ENCODE measurements around the gene SH2D5.
"Not testable (repeated sequence)": the region's sequence is repeated elsewhere in the genome, so short reads cannot be mapped to it uniquely, and the experiment has no call there.

SH2D5 gene

DNA sequence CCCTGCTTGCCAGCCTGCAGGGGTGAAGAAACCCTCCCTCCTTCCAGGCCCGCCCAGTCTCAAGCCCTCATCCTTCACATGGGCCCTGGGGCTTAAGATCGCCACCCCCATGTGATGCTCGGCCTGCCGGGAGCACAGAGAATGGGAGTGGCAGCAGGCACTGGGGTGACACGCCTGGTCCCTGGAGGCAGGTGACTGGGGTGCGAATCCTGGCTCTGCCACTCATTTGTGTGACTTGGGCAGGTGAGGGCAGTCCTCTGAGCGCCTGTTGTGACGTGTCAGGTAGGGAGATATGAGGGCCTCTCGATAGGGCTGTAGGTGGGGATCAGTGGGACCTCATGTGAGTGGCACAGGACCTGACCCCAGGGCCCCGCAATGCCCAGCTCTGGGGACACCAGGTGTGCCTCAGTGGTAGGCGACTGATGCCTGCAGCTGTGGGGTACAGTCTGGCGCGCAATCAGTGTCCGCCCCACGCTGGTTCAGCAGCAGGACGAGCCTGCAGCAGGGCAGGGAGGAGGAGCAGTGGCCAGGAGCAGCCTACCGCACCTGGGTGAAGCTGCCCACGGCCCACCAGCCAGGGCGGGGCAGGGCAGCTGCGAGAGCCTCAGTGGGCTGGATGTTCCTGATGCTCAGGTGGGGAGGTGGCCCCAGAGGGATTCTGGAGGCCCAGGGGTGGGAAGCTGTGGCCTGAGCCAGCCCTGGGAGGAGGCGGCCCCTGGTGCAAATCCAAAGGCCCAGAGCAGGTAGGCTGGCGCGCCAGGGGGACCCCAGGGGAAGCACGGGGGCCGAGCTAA, 6.2 kb downstream of the SH2D5 start:
- DNase-seq (ENCODE audit: low spot score in 2 of 2) (no peak), ATAC-seq (replicated peaks; ENCODE audit: extremely low read depth, poor library complexity, severe bottlenecking) (no peak)
- Mint-ChIP-seq H3K36me3 (ENCODE audit: insufficient read depth) (peaks cover 2% of the 10 kb centered on the region), H3K27ac (ENCODE audit: low read depth) (no peak overlapping the region), H3K4me3 (no peak overlapping the region), H3K4me1 (peaks cover 18% of the 10 kb centered on the region), H3K9me3 (no peaks in the 10 kb centered on the region), H3K27me3 (peaks cover 37% of the 10 kb centered on the region)

DNA sequence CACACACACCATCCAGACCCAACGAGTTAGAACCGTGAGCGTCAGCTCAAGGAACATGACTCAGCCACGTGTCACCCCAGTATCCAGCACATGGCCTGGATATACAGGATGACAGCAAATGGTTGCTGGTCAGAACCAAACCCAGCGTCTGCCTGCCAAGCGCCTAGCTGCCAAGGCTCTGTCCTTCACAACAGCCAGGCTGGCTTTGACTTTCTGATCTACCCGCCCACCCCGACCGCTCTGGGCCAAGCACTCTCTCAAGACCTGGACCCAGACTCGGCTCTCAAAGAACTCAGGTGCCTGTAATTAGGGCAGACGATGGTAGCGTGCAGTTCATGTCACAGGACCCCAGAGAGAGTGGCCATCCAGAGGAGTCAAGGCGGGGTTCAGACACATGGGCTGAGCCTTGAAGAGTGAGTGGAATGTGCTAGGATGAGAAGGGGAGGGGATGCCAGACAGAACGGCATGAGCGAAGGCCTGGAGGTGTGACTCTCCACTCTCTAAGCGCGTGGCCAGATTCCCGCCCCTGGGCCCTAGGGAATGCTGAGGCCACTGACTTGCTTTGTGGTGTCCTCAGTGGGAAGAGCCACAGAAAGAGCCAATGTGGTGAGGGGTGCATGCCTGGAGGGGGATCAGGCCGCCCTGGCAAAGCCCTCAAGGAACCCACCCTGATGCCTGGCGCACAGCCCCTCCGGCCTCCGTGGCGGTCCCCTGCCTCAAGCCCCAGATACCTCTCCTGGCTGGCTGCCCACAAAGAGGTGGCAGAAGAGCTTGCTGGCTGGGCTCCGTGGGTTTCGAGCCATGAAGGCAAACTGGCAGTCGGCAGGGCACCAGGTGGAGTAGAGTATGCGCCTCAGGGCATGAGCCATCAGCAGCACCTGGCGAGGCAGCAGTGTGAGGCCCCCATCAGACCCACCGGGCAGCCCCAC, 7.0 kb downstream of the SH2D5 start:
- no peaks in the 10 kb centered on the region for H3K9me3 Mint-ChIP-seq
- peaks cover 29% of the 10 kb centered on the region for H3K27me3 Mint-ChIP-seq
- peaks cover 2% of the 10 kb centered on the region for H3K36me3 Mint-ChIP-seq (ENCODE audit: insufficient read depth)
- H3K4me1 Mint-ChIP-seq: peaks cover 14% of the 10 kb centered on the region
- ATAC-seq (replicated peaks; ENCODE audit: extremely low read depth, poor library complexity, severe bottlenecking) (no peak), DNase-seq (ENCODE audit: low spot score in 2 of 2) (no peak)
- no peak overlapping the region for H3K27ac Mint-ChIP-seq (ENCODE audit: low read depth)
- H3K4me3 Mint-ChIP-seq: no peak overlapping the region

DNA sequence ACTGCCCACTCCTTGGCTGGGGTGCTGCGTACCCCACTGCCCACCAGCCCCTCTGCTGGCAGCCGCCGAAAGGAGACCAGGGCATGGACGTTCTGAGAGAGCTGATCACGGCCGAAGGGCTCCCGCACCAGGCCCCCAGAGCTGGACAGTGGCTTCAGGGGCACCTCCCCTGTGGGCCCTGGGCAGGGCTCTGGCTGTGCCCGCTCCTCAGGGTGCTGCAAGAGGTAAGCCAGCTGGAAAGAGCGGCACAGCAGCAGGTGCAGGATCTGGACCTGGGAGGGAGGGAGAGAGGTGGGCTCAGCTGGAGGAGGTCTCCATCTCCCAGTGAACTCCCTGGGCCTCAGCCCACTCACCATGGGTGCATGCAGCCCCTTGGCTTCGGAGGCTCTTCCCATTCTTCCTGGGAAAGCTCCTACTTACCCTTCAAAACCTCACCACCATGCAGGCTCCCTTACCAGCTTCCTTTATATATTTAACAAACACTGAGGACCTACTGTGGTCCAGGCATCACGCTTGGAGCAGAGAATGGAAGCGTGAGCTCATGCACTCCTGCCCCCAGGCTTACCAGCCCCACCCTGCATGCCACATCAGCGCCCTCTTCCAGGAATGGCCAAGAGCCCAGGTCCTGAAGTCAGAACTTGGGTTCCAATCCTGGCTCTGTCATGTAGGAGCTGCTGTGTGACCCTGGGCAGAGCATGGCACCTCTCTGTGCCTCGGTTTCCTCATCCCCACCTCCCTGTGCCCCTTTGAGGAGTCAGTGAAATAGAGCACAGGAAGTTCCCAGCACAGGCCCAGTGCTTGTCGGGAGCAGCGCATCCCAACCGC, 7.9 kb downstream of the SH2D5 start:
- no peak for ATAC-seq (replicated peaks; ENCODE audit: extremely low read depth, poor library complexity, severe bottlenecking)
- DNase-seq (ENCODE audit: low spot score in 2 of 2): no peak
- peaks cover 20% of the 10 kb centered on the region for H3K27me3 Mint-ChIP-seq
- no peaks in the 10 kb centered on the region for H3K9me3 Mint-ChIP-seq
- no peak overlapping the region for H3K4me3 Mint-ChIP-seq
- no peak overlapping the region for H3K27ac Mint-ChIP-seq (ENCODE audit: low read depth)
- peaks cover 2% of the 10 kb centered on the region for H3K36me3 Mint-ChIP-seq (ENCODE audit: insufficient read depth)
- H3K4me1 Mint-ChIP-seq: peaks cover 6% of the 10 kb centered on the region

DNA sequence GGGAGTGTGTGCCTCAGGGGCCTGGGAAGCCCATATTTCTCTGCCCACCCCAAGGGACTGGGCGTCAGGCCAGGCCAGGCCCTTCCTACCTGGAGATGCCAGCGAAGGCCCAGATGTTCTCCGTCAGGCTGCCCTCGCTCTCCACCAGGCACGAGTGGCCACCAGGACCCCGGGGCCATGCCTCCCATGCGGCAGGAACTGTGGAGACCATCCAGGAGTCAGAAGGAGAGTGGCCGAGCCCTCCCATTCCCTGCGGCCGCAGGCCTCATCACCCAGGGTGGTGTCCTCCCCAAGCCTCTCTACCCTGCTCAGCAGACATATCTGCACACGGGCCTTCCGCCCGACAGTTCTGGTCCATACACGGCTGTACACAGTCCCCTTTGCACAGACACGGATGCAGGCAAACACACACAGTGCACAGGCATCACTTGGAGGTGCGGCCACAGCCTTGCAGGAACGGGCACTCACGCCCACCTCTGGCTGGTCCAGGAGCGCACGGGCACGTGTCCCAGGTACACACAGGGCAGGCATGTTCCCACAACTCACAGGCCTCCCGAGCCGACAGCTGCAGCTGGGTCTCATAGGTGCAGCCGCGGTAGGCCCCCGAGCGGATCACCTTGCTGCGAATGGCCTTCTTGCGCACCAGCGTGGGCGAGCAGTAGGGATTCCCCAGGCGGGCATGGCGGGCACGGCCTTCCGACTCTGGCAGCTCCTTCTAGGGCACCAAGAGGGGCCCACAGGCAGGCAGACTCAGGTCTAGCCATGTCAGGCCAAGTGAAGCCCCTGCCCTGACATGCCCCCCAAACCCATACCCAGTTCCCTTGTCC, 8.8 kb downstream of the SH2D5 start:
- no peaks in the 10 kb centered on the region for H3K9me3 Mint-ChIP-seq
- peaks cover 4% of the 10 kb centered on the region for H3K36me3 Mint-ChIP-seq (ENCODE audit: insufficient read depth)
- H3K27ac Mint-ChIP-seq (ENCODE audit: low read depth): no peak overlapping the region
- H3K4me1 Mint-ChIP-seq: peaks cover 8% of the 10 kb centered on the region
- ATAC-seq (replicated peaks; ENCODE audit: extremely low read depth, poor library complexity, severe bottlenecking): no peak
- DNase-seq (ENCODE audit: low spot score in 2 of 2): no peak
- H3K27me3 Mint-ChIP-seq: peaks cover 12% of the 10 kb centered on the region
- no peak overlapping the region for H3K4me3 Mint-ChIP-seq

DNA sequence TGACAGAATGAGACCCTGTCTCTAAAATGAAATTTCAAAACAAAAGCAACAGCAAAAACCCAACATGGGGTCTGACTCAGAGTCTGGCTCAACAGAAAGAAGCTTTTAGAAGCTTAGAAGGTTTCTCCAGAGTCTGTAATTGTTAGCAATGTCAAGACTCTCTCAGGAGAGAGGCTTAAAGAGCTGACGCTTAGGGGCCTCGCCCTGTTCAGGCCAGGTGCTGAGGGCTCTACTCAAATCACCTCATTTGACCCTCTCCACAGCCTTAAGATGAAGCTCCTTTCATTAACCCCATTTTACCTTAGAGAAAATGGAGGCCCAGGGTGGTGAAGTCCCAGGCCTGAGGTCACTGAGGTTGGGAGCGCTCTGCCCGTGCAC, 9.4 kb downstream of the SH2D5 start:
- DNase-seq (ENCODE audit: low spot score in 2 of 2) (no peak), ATAC-seq (replicated peaks; ENCODE audit: extremely low read depth, poor library complexity, severe bottlenecking) (no peak)
- peaks cover 6% of the 10 kb centered on the region for H3K27me3 Mint-ChIP-seq
- no peak overlapping the region for H3K4me3 Mint-ChIP-seq
- peaks cover 9% of the 10 kb centered on the region for H3K4me1 Mint-ChIP-seq
- peaks cover 5% of the 10 kb centered on the region for H3K36me3 Mint-ChIP-seq (ENCODE audit: insufficient read depth)
- H3K9me3 Mint-ChIP-seq: no peaks in the 10 kb centered on the region
- no peak overlapping the region for H3K27ac Mint-ChIP-seq (ENCODE audit: low read depth)

DNA sequence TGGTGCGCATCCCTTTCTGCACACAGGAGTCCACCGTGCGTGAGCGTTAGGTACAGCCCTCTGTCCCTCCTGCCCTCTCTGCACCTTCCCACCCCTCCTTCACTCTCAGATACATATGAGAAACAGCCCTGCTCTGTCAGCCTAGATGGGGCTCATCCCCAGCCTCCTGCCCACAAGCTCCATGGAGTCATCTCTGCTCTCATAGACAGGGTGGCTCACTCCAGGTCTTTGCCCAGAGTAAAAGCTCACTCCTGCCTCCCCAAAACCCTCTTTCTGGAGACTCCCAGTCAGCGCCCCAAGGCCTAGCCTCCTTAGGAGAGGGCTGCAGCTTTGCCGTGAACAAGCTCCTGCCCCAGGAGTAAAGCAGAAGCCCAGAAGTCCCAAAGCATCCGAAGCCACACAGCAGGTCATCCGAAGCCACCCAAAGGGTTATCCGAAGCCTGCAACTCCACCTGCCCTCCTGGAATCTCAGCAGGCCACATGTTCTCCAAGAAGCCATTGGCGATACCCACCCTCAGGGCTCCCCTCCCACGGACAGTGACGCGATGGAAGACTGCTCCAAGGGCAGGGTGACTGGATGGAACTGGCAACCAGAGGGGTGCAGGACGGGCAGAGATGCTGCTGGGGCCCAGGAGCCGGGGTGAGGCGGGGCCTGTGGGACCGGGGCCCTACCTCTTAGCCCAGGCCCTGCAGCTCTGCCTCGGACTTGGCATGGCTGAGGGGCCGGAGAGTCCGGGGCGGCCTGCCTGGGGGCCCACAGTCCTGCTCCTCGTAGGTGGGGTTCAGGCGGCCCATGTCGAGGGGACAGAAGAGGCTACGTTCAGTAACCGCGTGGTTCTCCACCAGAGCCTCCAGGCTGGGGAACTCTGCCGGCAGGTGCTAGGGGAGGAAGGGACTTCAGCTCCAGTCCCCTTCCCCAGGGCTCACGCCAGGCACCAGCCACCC, 11.1 kb downstream of the SH2D5 start:
- Mint-ChIP-seq H3K36me3 (ENCODE audit: insufficient read depth) (peaks cover 3% of the 10 kb centered on the region), H3K4me1 (peaks cover 7% of the 10 kb centered on the region), H3K27ac (ENCODE audit: low read depth) (no peak overlapping the region), H3K27me3 (peaks cover 4% of the 10 kb centered on the region), H3K9me3 (no peaks in the 10 kb centered on the region), H3K4me3 (no peak overlapping the region)
- ATAC-seq (replicated peaks; ENCODE audit: extremely low read depth, poor library complexity, severe bottlenecking): no peak
- no peak for DNase-seq (ENCODE audit: low spot score in 2 of 2)

DNA sequence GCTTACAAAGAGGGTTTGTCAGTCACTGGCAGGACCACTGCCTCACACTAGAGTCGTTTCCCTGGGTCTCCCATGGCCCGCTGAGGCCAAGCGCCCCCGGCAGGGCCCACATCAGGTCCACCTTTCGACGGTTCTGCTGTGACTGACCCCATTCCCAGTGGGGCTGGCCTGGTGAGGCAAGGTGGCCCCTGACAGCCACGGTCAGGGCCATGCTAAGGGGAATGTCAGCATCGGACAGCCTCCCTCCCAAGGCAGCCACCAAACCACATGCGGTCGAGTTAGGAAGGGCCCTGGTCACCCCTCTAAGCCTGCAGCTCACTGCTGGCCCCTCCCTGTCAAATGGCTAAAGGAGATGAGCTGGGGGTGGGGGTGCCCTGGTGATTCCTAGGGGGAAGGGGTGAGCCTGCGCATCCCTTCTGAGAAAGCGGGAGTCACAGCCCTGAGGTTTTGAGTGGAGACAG, 11.8 kb downstream of the SH2D5 start:
- Mint-ChIP-seq H3K4me1 (peaks cover 11% of the 10 kb centered on the region), H3K9me3 (no peaks in the 10 kb centered on the region), H3K27ac (ENCODE audit: low read depth) (no peak overlapping the region), H3K27me3 (peaks cover 12% of the 10 kb centered on the region), H3K4me3 (no peak overlapping the region), H3K36me3 (ENCODE audit: insufficient read depth) (peaks cover 5% of the 10 kb centered on the region)
- ATAC-seq (replicated peaks; ENCODE audit: extremely low read depth, poor library complexity, severe bottlenecking) (no peak), DNase-seq (ENCODE audit: low spot score in 2 of 2) (no peak)

DNA sequence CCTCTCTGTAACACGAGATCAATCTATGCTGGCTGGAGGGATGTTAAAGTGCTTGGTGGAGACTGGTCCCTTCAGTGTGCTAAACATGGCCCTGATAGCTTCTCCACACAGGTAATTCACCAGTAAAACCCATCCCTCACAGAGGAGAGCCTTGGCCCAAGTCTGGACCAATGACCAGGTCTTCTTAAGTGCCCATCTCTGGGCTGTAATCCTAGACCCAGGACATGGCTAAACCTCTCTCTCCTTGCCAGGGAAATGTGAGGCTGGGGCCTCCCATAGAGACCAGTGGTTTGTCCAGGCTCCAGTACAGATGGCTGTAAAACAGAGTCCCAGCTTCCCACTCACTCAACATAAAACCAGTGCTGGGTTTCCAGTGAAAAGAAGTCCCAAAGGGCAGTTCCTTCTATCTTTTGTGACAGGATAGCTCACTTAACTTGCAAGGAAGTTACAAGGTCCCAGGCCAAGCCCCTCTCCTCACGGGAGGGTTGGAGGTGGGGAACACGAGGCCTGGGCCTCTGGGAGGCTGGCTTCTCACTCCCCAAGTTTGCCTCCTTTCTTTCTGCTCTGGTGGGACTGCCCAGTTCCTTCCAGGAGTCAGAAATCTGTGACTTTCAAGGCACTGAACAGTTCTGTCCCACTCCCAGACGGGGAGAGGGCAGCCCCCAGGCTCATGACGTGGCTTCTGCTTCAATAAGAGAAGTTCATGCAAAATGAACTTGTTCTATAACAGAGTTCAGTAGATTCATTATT, 12.5 kb downstream of the SH2D5 start:
- H3K27me3 Mint-ChIP-seq: peaks cover 18% of the 10 kb centered on the region
- no peaks in the 10 kb centered on the region for H3K9me3 Mint-ChIP-seq
- ATAC-seq (replicated peaks; ENCODE audit: extremely low read depth, poor library complexity, severe bottlenecking): no peak
- no peak overlapping the region for H3K27ac Mint-ChIP-seq (ENCODE audit: low read depth)
- peaks cover 11% of the 10 kb centered on the region for H3K4me1 Mint-ChIP-seq
- no peak for DNase-seq (ENCODE audit: low spot score in 2 of 2)
- no peak overlapping the region for H3K4me3 Mint-ChIP-seq
- H3K36me3 Mint-ChIP-seq (ENCODE audit: insufficient read depth): peaks cover 5% of the 10 kb centered on the region

DNA sequence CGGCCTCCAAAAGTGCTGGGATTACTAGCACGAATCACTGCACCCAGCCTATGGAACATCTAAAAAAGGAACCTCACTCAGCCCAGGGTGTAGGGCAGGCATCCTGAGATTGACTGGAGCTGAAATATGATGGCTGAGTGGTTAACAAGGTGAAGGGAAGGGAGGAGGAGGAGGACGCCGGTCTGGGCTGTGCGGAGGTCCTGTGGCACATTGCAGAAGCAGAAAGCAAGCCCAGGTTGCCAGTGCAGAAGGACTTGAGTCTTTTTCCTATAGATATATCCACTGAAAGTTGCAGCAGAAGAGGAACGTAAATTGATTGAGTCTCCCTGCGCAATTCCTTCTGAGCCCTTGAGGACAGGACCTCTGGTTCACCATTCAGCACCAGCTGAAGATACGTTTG, 13.2 kb downstream of the SH2D5 start:
- Mint-ChIP-seq H3K36me3 (ENCODE audit: insufficient read depth) (peaks cover 5% of the 10 kb centered on the region), H3K27ac (ENCODE audit: low read depth) (no peak overlapping the region), H3K9me3 (no peaks in the 10 kb centered on the region), H3K27me3 (peaks cover 20% of the 10 kb centered on the region), H3K4me3 (peak overlapping the region; percentile 71), H3K4me1 (peaks cover 11% of the 10 kb centered on the region)
- no peak for DNase-seq (ENCODE audit: low spot score in 2 of 2)
- no peak for ATAC-seq (replicated peaks; ENCODE audit: extremely low read depth, poor library complexity, severe bottlenecking)

DNA sequence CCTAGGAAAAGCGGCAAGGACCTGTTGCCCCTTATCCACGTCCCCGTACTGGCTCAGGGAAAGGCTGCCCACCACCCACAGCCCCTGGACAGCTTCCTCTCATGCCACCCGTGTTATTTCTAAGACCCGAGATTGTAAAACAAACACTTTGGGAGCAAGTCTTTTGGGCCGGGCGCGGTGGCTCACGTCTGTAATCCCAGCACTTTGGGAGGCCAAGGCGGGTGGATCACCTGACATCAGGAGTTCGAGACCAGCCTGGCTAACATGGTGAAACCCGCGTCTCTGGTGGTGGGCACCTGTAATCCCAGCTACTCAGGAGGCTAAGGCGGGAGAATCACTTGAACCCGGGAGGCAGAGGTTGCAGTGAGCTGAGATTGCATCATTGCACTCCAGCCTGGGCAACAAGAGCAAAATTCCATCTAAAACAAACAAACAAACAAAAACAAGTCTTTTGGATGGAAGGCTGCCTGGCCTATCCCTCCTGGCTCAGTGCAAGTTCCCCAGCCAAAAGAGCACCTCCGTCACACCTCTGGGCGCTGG, 14.1 kb downstream of the SH2D5 start:
- H3K27me3 Mint-ChIP-seq: peaks cover 20% of the 10 kb centered on the region
- peaks cover 11% of the 10 kb centered on the region for H3K4me1 Mint-ChIP-seq
- not testable (repeated sequence) for DNase-seq (ENCODE audit: low spot score in 2 of 2); H3K9me3 Mint-ChIP-seq; H3K36me3 Mint-ChIP-seq (ENCODE audit: insufficient read depth); ATAC-seq (replicated peaks; ENCODE audit: extremely low read depth, poor library complexity, severe bottlenecking)
- H3K27ac Mint-ChIP-seq (ENCODE audit: low read depth): peak overlapping the region; percentile 11
- peak overlapping the region; percentile 71 for H3K4me3 Mint-ChIP-seq
